ENCODE results near the gene NUP107. TPM values are rescaled to one million over a fixed set of nuclear protein-coding genes. Genes with fewer than 3 reads are reported as not detected.

NUP107 gene
- total RNA-seq, 1 donor from 2014 or later = 66.3 TPM

GRCh38 chr12:68775121-68775630 is 88.4 kb downstream of the NUP107 start:
- no peaks in the 10 kb centered on the region for H3K9me3 Mint-ChIP-seq (ENCODE audit: unreplicated experiment)
- H3K4me3 Mint-ChIP-seq (ENCODE audit: unreplicated experiment) = no peak overlapping the region
- H3K27me3 Mint-ChIP-seq (ENCODE audit: unreplicated experiment) = peaks cover 4% of the 10 kb centered on the region
- no peak overlapping the region for H3K27ac Mint-ChIP-seq (ENCODE audit: unreplicated experiment)
- peaks cover 10% of the 10 kb centered on the region for H3K4me1 Mint-ChIP-seq (ENCODE audit: unreplicated experiment)
- no peaks in the 10 kb centered on the region for H3K36me3 Mint-ChIP-seq (ENCODE audit: low read depth, unreplicated experiment)
- TF ChIP-seq, protein P1, sequence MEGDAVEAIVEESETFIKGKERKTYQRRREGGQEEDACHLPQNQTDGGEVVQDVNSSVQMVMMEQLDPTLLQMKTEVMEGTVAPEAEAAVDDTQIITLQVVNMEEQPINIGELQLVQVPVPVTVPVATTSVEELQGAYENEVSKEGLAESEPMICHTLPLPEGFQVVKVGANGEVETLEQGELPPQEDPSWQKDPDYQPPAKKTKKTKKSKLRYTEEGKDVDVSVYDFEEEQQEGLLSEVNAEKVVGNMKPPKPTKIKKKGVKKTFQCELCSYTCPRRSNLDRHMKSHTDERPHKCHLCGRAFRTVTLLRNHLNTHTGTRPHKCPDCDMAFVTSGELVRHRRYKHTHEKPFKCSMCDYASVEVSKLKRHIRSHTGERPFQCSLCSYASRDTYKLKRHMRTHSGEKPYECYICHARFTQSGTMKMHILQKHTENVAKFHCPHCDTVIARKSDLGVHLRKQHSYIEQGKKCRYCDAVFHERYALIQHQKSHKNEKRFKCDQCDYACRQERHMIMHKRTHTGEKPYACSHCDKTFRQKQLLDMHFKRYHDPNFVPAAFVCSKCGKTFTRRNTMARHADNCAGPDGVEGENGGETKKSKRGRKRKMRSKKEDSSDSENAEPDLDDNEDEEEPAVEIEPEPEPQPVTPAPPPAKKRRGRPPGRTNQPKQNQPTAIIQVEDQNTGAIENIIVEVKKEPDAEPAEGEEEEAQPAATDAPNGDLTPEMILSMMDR (IDR thresholded peaks at IDR 0.05; ENCODE audit: unreplicated experiment) = no peak
- no peak for DNase-seq (ENCODE audit: low spot score)

DNA sequence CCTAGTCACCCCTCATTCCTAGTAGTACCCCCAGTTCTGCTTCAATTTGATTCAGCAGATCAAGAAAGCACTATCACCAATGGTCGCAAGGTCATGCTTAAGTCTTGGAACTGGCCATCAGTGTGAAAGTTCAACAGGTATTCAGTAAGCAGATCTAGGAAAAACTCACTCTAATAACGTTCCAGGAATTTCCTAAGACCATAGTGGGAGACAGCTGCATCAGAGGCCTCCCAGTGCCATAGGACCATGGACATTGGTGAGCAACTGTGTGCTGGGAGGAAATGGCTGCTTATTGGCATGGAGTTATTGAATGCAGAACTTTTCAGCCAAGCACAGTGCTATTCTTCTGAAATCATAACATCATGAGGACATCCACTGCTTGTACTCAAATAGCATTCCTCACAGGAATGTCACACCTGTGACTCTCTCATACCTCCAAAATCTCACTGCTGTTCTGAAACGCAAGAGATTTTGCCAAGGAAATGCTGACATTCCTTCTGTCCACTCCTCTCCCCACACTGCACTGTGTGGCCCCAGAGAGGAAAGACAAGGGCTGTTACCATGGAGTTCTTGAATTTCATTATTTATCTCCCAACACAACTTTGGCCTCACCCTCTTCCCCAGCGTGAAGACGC is 90.3 kb downstream of the NUP107 start:
- H3K27ac Mint-ChIP-seq (ENCODE audit: unreplicated experiment) = no peak overlapping the region
- no peaks in the 10 kb centered on the region for H3K36me3 Mint-ChIP-seq (ENCODE audit: low read depth, unreplicated experiment)
- H3K27me3 Mint-ChIP-seq (ENCODE audit: unreplicated experiment) = peaks cover 2% of the 10 kb centered on the region
- H3K9me3 Mint-ChIP-seq (ENCODE audit: unreplicated experiment) = no peaks in the 10 kb centered on the region
- H3K4me3 Mint-ChIP-seq (ENCODE audit: unreplicated experiment) = no peak overlapping the region
- DNase-seq (ENCODE audit: low spot score) = no peak
- TF ChIP-seq, protein P1 (IDR thresholded peaks at IDR 0.05; ENCODE audit: unreplicated experiment) = no peak
- peaks cover 12% of the 10 kb centered on the region for H3K4me1 Mint-ChIP-seq (ENCODE audit: unreplicated experiment)

- Mint-ChIP-seq H3K27ac (ENCODE audit: unreplicated experiment) (no peak overlapping the region), H3K27me3 (ENCODE audit: unreplicated experiment) (no peaks in the 10 kb centered on the region), H3K9me3 (ENCODE audit: unreplicated experiment) (no peaks in the 10 kb centered on the region), H3K4me1 (ENCODE audit: unreplicated experiment) (peaks cover 4% of the 10 kb centered on the region), H3K36me3 (ENCODE audit: low read depth, unreplicated experiment) (no peaks in the 10 kb centered on the region), H3K4me3 (ENCODE audit: unreplicated experiment) (no peak overlapping the region)
- TF ChIP-seq, protein P1 (IDR thresholded peaks at IDR 0.05; ENCODE audit: unreplicated experiment) = no peak
- DNase-seq (ENCODE audit: low spot score) = no peak
These were observed 92.5 kb downstream of the NUP107 start for GRCh38 chr12:68779280-68779679.

DNA sequence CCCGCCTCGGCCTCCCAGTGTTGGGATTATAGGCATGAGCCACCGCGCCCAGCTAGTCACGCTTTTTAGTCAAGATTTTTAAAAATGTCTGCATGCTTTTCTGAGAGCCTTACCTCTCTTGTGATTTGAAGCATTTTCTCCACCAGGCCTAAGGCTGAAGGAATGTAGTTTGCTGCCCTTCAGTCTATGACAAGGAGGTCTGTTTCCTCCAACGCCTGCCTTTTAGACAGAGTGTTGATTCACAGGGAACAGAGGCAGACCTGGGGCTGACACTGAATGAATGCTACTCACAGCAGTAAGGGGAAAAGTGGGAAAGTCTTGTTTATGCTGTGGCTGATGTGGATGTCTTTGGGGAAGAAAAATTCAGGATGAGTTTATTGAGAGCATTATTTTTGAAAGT is 94.0 kb downstream of the NUP107 start:
- H3K4me3 Mint-ChIP-seq (ENCODE audit: unreplicated experiment) = no peak overlapping the region
- DNase-seq (ENCODE audit: low spot score) = no peak
- TF ChIP-seq, protein P1 (IDR thresholded peaks at IDR 0.05; ENCODE audit: unreplicated experiment) = no peak
- H3K36me3 Mint-ChIP-seq (ENCODE audit: low read depth, unreplicated experiment) = no peaks in the 10 kb centered on the region
- H3K9me3 Mint-ChIP-seq (ENCODE audit: unreplicated experiment) = no peaks in the 10 kb centered on the region
- no peak overlapping the region for H3K27ac Mint-ChIP-seq (ENCODE audit: unreplicated experiment)
- H3K27me3 Mint-ChIP-seq (ENCODE audit: unreplicated experiment) = no peaks in the 10 kb centered on the region
- peaks cover 4% of the 10 kb centered on the region for H3K4me1 Mint-ChIP-seq (ENCODE audit: unreplicated experiment)

DNA sequence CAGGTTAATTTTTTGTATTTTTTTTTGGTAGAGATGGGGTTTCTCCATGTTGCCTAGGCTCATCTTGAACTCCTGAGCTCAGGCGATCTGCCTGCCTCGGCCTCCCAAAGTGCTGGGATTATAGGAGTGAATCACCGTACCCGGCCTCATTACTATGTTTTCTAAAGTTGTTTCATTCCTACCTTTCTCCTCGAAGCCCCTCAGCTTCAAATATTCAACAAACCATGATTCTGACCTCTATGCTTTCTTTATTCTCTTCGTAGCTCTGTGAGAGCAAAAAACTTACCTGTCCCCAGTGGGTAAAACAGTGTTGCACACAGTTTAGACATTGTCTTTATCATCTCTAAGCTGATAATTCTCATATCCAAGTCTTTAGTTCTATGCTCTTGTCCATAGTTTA is 95.0 kb downstream of the NUP107 start:
- no peaks in the 10 kb centered on the region for H3K36me3 Mint-ChIP-seq (ENCODE audit: low read depth, unreplicated experiment)
- TF ChIP-seq, protein P1 (IDR thresholded peaks at IDR 0.05; ENCODE audit: unreplicated experiment) = no peak
- no peak overlapping the region for H3K27ac Mint-ChIP-seq (ENCODE audit: unreplicated experiment)
- DNase-seq (ENCODE audit: low spot score) = no peak
- H3K4me1 Mint-ChIP-seq (ENCODE audit: unreplicated experiment) = peaks cover 4% of the 10 kb centered on the region
- no peak overlapping the region for H3K4me3 Mint-ChIP-seq (ENCODE audit: unreplicated experiment)
- no peaks in the 10 kb centered on the region for H3K27me3 Mint-ChIP-seq (ENCODE audit: unreplicated experiment)
- no peaks in the 10 kb centered on the region for H3K9me3 Mint-ChIP-seq (ENCODE audit: unreplicated experiment)
